Right lung (tissue), 5 donors: ENCODE results near the gene RBM44. TPM values are rescaled to one million over a fixed set of nuclear protein-coding genes. Genes with fewer than 3 reads are reported as not detected.

Experiments
- DNase-seq, 2 donors: peaks; one replicate each; pipeline ENCODE4 v3.0.0-alpha.2; 2013
- polyA plus RNA-seq, 5 donors: library from polyadenylated mRNA; unstranded; fragments of 120-200 nt; gene quantifications; one replicate each; pipeline versions ENCODE4 v1.2.1 to v1.2.3, GENCODE V29; 2013; ENCODE audit warnings: inconsistent platforms in 1 of 5, low replicate concordance in 1 of 5; ENCODE audit not compliant: insufficient read length in 5 of 5, insufficient read depth in 1 of 5

RBM44 gene
- polyA plus RNA-seq, 5 donors: 0.76 to 1.9 (median 1.0) TPM

GRCh38 chr2:237885111-237885930 lies 86.7 kb downstream of the RBM44 start:
- no peak for DNase-seq

- no peak for DNase-seq
Measured at GRCh38 chr2:237885931-237886684, 87.5 kb downstream of the RBM44 start.

- DNase-seq: no peak
Measured at GRCh38 chr2:237886685-237887481, 88.3 kb downstream of the RBM44 start.

GRCh38 chr2:237888389-237888788 lies 89.8 kb downstream of the RBM44 start:
- DNase-seq: no peak

GRCh38 chr2:237889016-237889415 lies 90.4 kb downstream of the RBM44 start:
- DNase-seq: no peak

- no peak for DNase-seq
Measured at GRCh38 chr2:237889811-237890210, 91.2 kb downstream of the RBM44 start.

Other genes with a start within 250 kb of the RBM44 start
- not detected for gene PRLH, start 232.2 kb upstream of the RBM44 start, polyA plus RNA-seq
- 10 to 100 TPM; 13.3 to 18.1 (median 15.0) TPM for gene RAB17, start 208.0 kb upstream of the RBM44 start, polyA plus RNA-seq
- gene LRRFIP1, start 171.2 kb upstream of the RBM44 start, polyA plus RNA-seq: 100 to 1,000 TPM in 4 of 5 donors, 10 to 100 TPM in 1; 88.5 to 129 (median 119) TPM
- gene RAMP1, start 60.8 kb downstream of the RBM44 start, polyA plus RNA-seq: 10 to 100 TPM in 2 of 5 donors, 1 to 10 TPM in 3; 6.0 to 18.4 (median 9.0) TPM
- 10 to 100 TPM; 33.3 to 39.7 (median 37.4) TPM for gene UBE2F, start 168.2 kb downstream of the RBM44 start, polyA plus RNA-seq